Kidney (tissue), 14 donors: Measurements from ENCODE around the gene VWA8. TPM values are rescaled to one million over a fixed set of nuclear protein-coding genes. Genes with fewer than 3 reads are reported as not detected.
A peak's percentile ranks its signal among the peaks of the same experiment; 100 is the strongest.

Source experiments
- DNase-seq, 5 donors: peaks; one replicate each; pipeline ENCODE4 v3.0.0-alpha.2; 2013 to 2020
- FAIRE-seq: peaks from 2 replicates; lab custom pipeline; 2012; peaks lifted over from hg19 to GRCh38; lab: Jason Lieb, UNC
- H3K27ac ChIP-seq, 2 donors: one replicate each; pipeline ENCODE4 v1.7.0; 2013; ENCODE audit warnings: low read depth in 2 of 2, low read length in 2 of 2, inconsistent platforms in 1 of 2
- H3K27me3 ChIP-seq: one replicate; pipeline ENCODE4 v1.7.1; 2013; ENCODE audit warnings: low read length, inconsistent platforms; ENCODE audit not compliant: control insufficient read depth, insufficient read depth
- H3K36me3 ChIP-seq, 3 donors: one replicate each; pipeline versions ENCODE4 v1.7.0 to v1.7.1; 2013; ENCODE audit warnings: low read length in 3 of 3, control low read depth in 1 of 3, inconsistent platforms in 1 of 3; ENCODE audit not compliant: insufficient read depth in 3 of 3, control insufficient read depth in 2 of 3
- H3K4me1 ChIP-seq, 3 donors: one replicate each; pipeline versions ENCODE4 v1.7.0 to v1.7.1; 2013; ENCODE audit warnings: low read length in 3 of 3, inconsistent platforms in 1 of 3, low read depth in 1 of 3; ENCODE audit not compliant: control insufficient read depth in 2 of 3, insufficient read depth in 2 of 3
- H3K4me3 ChIP-seq, 3 donors: one replicate each; pipeline versions ENCODE4 v1.7.0 to v1.8.1; 2013; ENCODE audit warnings: low read length in 3 of 3, control low read depth in 1 of 3, inconsistent platforms in 1 of 3
- H3K9ac ChIP-seq, 3 donors: one replicate each; pipeline versions ENCODE4 v1.7.0 to v1.7.1; 2013; ENCODE audit warnings: low read length in 3 of 3, control low read depth in 1 of 3, inconsistent platforms in 1 of 3
- H3K9me3 ChIP-seq, 3 donors: one replicate each; pipeline versions ENCODE4 v1.7.0 to v1.7.1; 2013; ENCODE audit warnings: low read length in 3 of 3, control low read depth in 1 of 3, inconsistent platforms in 1 of 3; ENCODE audit not compliant: control insufficient read depth in 2 of 3, insufficient read depth in 1 of 3
- intact Hi-C: fragments of 100-400 bp; cut with DNase I; formaldehyde crosslinking; loops from one replicate; pipeline ENCODE4 v1.11.1; 2022
- polyA plus RNA-seq: library from polyadenylated mRNA; stranded (reverse); fragments of 350-450 nt; fragmentation: Illumina TruSeq; extraction: RNeasy Lipid Tissue Mini Kit (QIAGEN cat#74804); gene quantifications from one replicate; pipeline ENCODE4 v1.2.3, GENCODE V29; 2014; ENCODE audit warnings: low read depth, low replicate concordance; ENCODE audit not compliant: insufficient read depth
- total RNA-seq: library from RNA; stranded (reverse); fragmentation: NEBNext Ultra II Directional; extraction: Animal tissue kit (Norgen Biotek cat#: 25700); gene quantifications from one replicate; pipeline ENCODE4 v1.2.1, GENCODE V29; 2021
- TF ChIP-seq, protein P1 (sequence below): IDR thresholded peaks from 3 replicates; pipeline ENCODE4 v1.5.1; 2012; ENCODE audit warnings: mild to moderate bottlenecking, moderate library complexity, borderline replicate concordance; ENCODE audit not compliant: insufficient read depth; ENCODE audit errors: extremely low read depth
- donor health status: control.
- donor health status: control.
- donor health status: control.
- donor health status: control.
- donor health status: control.
- donor health status: DM: yes; HTN: yes; CAD: no.
- donor health status: Normal renal cell carcinoma (clear cell type).

Gene VWA8
- total and polyA plus RNA-seq, 2 donors from 2014 or later = 6.4 to 21.3 TPM

DNA sequence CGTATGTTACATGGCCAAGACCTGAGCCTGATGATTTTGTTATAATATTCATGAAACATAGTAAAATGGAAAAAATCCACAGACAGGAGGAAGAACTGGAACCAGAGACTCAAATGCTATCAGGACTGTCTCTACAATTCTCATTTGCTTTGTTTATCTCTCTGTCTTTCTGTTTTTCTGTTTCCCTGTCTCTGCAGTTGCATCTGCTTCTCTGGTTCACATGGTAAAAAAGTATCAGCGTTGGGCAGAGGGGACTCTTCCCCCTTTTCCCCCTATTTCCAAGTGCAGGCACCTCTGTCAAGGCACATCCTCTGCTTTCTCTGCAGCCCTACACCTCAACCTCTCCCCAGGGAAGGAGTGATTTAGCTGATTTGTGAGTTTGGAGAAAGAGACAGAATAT, 41.2 kb upstream of the VWA8 start:
- TF ChIP-seq, protein P1, sequence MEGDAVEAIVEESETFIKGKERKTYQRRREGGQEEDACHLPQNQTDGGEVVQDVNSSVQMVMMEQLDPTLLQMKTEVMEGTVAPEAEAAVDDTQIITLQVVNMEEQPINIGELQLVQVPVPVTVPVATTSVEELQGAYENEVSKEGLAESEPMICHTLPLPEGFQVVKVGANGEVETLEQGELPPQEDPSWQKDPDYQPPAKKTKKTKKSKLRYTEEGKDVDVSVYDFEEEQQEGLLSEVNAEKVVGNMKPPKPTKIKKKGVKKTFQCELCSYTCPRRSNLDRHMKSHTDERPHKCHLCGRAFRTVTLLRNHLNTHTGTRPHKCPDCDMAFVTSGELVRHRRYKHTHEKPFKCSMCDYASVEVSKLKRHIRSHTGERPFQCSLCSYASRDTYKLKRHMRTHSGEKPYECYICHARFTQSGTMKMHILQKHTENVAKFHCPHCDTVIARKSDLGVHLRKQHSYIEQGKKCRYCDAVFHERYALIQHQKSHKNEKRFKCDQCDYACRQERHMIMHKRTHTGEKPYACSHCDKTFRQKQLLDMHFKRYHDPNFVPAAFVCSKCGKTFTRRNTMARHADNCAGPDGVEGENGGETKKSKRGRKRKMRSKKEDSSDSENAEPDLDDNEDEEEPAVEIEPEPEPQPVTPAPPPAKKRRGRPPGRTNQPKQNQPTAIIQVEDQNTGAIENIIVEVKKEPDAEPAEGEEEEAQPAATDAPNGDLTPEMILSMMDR = no peak
- Histone ChIP-seq H3K4me1 (no peaks in the 10 kb centered on the region), H3K9me3 (no peaks in the 10 kb centered on the region), H3K27me3 (no peaks in the 10 kb centered on the region), H3K9ac (no peak overlapping the region), H3K27ac (no peak overlapping the region), H3K36me3 (no peaks in the 10 kb centered on the region), H3K4me3 (no peak overlapping the region)
- intact Hi-C loops = no loop called here
- no peak for FAIRE-seq
- no peak for DNase-seq

DNA sequence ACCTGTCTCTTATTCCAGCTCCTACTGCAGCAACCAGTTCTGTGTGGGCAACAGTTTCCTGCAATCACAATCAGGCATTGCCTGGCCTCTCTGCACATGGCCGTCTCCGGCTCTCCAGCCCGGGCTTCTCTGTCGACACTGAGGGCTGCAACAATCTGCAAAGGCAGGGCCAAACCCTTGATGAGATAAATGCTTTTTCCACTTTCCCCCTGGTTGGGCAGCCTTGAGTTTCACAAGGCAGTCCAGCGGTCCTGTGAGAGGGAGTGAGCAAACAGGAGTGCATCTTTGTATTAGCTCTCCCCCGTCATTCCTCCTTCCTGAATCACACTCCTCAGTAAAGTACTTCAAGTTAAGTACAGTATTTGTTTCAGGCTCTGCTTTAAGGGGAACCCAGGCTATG, 40.7 kb upstream of the VWA8 start:
- Histone ChIP-seq H3K36me3 (no peaks in the 10 kb centered on the region), H3K4me1 (no peaks in the 10 kb centered on the region), H3K9ac (no peak overlapping the region), H3K27me3 (no peaks in the 10 kb centered on the region), H3K27ac (no peak overlapping the region), H3K4me3 (no peak overlapping the region), H3K9me3 (no peaks in the 10 kb centered on the region)
- DNase-seq (peak in 4 of 5 donors; percentile 40 to 73 (median 55)), FAIRE-seq (no peak)
- intact Hi-C loops = no loop called here
- TF ChIP-seq, protein P1 = no peak

DNA sequence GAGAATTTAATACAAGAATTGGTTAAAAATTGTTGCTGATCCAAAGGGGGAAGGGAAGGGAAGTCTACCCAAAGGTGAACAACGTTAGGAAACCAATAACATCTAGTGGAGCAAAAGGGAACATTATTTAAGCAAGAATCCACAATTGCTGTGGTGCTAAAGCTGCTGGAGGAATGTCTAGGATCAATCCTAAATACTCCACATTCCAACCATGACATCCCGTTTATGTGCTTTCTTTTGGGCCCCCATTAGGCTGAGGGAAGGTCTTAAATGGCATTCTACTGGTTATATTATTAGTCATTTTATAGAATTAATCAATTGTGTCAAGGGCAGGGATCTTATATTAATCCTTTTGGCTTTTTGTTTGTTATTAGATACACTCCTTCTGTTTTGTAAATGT, 39.9 kb upstream of the VWA8 start:
- H3K27ac ChIP-seq = no peak overlapping the region
- H3K9me3 ChIP-seq = no peaks in the 10 kb centered on the region
- FAIRE-seq (no peak), DNase-seq (peak in 1 of 5 donors; percentile 16)
- TF ChIP-seq, protein P1 = no peak
- H3K36me3 ChIP-seq = no peaks in the 10 kb centered on the region
- H3K9ac ChIP-seq = no peak overlapping the region
- no peaks in the 10 kb centered on the region for H3K27me3 ChIP-seq
- H3K4me1 ChIP-seq = peaks cover 0 to 2% (median 0%) of the 10 kb centered on the region in 3 donors
- no peak overlapping the region for H3K4me3 ChIP-seq
- intact Hi-C loops = no loop called here

DNA sequence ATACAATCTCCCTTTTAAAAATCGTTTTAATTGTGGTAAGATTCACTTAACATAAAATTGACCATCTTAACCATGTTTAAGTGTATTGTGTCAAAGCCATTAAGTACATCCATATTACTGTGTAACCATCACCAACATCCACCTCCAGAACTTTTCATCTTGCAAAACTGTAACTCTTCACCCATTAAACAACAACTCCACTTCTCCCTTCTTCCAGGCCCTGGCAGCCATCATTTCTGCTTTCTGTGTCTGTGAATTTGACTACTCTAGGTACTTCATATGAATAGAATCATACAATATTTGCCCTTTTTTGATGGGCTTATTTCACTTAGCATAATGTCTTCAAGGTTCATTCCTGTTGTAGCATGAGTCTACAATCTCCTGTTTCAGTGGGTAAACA, 36.5 kb upstream of the VWA8 start:
- peaks cover 0 to 3% (median 0%) of the 10 kb centered on the region in 3 donors for H3K4me1 ChIP-seq
- FAIRE-seq (no peak), DNase-seq (no peak)
- no peaks in the 10 kb centered on the region for H3K27me3 ChIP-seq
- TF ChIP-seq, protein P1 = no peak
- no peaks in the 10 kb centered on the region for H3K36me3 ChIP-seq
- no peak overlapping the region for H3K9ac ChIP-seq
- H3K27ac ChIP-seq = no peak overlapping the region
- no peak overlapping the region for H3K4me3 ChIP-seq
- H3K9me3 ChIP-seq = no peaks in the 10 kb centered on the region
- intact Hi-C loops = no loop called here
